OCI-LY3 (cell line): ENCODE results near the gene WNT7A.

Experiments
- EZH2phosphoT487 ChIP-seq: fragments of 200-600 bp; shearing (Covaris generic); IDR thresholded peaks from 2 replicates; pipeline ENCODE4 v1.6.1; 2018; ENCODE audit warnings: antibody characterized with exemption, mixed run types, low read depth
- TF ChIP-seq, protein P1 (sequence below): fragments of 200-600, 300-600 bp; sonication (generic); IDR thresholded peaks from 2 replicates; pipeline ENCODE4 v1.5.1; 2014; ENCODE audit warnings: antibody characterized with exemption, low read length, low read depth

GRCh38 chr3:13876451-13877100 is 3.3 kb downstream of the WNT7A start:
- TF ChIP-seq, protein P1, sequence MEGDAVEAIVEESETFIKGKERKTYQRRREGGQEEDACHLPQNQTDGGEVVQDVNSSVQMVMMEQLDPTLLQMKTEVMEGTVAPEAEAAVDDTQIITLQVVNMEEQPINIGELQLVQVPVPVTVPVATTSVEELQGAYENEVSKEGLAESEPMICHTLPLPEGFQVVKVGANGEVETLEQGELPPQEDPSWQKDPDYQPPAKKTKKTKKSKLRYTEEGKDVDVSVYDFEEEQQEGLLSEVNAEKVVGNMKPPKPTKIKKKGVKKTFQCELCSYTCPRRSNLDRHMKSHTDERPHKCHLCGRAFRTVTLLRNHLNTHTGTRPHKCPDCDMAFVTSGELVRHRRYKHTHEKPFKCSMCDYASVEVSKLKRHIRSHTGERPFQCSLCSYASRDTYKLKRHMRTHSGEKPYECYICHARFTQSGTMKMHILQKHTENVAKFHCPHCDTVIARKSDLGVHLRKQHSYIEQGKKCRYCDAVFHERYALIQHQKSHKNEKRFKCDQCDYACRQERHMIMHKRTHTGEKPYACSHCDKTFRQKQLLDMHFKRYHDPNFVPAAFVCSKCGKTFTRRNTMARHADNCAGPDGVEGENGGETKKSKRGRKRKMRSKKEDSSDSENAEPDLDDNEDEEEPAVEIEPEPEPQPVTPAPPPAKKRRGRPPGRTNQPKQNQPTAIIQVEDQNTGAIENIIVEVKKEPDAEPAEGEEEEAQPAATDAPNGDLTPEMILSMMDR: no peak
- no peak for TF ChIP-seq EZH2phosphoT487
